GM19397 (cell line): ENCODE data around the gene MAD2L1.

Experiments
- ATAC-seq: cut with Tn5 transposase; IDR thresholded peaks from one replicate; pipeline ENCODE4 v1.9.1; 2021; ENCODE audit warnings: mild to moderate bottlenecking, moderate library complexity; ENCODE audit not compliant: unreplicated experiment

Gene MAD2L1

GRCh38 chr4:120059036-120059435, 7.6 kb downstream of the MAD2L1 start:
- no peak for ATAC-seq

DNA sequence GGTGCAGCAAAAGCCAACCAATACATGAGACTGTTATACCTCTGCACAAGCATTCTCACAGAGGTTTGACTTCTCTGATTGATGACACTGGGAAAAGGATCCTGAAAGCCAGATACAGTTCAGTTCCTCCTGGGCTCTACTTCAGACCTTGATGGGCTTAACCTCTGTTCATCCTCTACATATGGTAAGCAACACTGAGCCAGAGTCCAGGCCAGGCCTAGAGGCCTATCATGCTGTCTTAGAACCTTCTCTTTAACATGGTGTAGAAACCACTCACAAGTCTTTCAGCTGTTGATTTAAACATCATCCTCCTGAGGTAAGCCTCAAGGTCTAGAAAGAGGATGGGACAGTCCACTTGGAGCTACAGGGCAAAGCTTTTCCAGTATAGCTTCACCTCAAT, 9.2 kb downstream of the MAD2L1 start:
- ATAC-seq: no peak

DNA sequence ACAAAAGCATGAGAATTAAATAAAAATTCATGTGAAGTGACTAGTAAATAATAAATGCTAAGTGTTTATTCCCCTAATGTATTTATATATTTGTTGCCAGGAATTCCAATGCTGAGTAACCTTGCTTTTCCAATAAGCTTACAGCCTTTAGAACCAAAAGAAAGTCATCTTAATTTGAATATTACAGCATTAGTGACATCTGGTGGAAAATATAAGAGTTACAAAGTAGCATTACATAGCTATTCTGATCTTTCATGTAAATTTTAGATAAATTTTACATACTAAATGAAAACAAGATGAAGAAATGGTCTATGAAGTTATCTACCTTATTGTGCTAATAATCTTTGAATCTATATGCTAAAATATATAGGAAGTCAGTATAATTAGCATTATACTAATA, 10.4 kb downstream of the MAD2L1 start:
- no peak for ATAC-seq

DNA sequence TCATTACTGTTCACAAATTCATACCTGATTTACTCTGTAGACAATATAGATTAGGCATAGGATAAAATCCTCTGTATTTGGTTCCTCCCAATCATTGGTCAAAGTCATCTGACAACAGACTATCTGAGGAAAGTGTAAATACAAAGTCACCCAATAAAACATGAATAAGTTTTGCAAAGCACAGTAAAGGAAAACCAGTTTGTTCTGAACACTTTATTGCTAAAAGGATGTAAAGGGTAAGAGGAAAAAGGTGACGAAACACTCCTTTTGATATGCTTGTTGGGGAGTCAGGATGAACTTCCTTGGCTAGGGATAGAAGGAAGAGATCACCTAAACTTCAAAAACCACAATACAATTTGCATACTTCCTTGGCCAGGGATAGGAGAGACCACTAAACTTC, 10.9 kb downstream of the MAD2L1 start:
- ATAC-seq: no peak

GRCh38 chr4:120055162-120055561, 11.5 kb downstream of the MAD2L1 start:
- no peak for ATAC-seq

- peak; percentile 42 for ATAC-seq
These were observed 12.7 kb downstream of the MAD2L1 start for GRCh38 chr4:120053911-120054310.

- ATAC-seq: no peak
These were observed 13.8 kb downstream of the MAD2L1 start for GRCh38 chr4:120052856-120053255.

GRCh38 chr4:120051253-120051652, 15.4 kb downstream of the MAD2L1 start:
- ATAC-seq: no peak

GRCh38 chr4:120049732-120050494, 16.7 kb downstream of the MAD2L1 start:
- peak; percentile 92 for ATAC-seq

DNA sequence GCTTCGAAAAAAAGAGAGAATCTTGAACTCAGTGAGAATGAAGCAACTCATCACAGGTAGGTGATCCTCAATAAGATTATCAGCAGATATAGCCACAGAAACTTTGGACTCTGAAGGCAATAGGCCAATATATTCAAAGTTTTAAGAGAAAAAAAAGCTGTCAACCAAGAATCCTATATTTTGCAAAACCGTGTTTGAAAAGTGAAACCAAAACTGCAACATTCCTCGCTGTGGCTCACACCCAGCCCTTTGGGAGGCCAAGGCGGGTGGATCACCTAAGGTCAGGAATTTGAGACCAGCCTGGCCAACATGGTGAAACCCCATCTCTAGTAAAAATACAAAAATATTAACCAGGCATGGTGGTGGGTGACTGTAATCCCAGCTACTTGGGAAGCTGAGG, 22.8 kb downstream of the MAD2L1 start:
- no peak for ATAC-seq

DNA sequence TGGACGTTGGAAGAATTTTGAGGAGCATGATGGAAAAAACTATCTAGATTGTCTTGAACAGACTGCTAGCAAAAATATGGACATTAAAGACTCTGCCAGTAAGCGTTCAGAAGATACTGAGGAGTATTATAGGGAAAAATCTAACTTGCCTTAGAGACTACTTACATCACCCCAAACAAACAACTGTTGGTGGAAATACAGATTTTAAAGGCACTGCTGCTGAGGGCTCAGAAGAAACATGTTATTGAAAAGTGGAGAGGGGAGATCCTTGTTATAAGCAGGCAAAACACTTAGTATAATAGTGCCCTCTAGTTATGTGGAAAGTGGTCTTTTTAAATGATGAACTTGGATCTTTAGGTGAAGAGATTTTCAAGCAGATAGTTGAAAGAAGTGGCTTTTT, 29.2 kb downstream of the MAD2L1 start:
- ATAC-seq: no peak

- no peak for ATAC-seq
These were observed 31.7 kb downstream of the MAD2L1 start for GRCh38 chr4:120034913-120035312.

GRCh38 chr4:120026853-120027252, 39.8 kb downstream of the MAD2L1 start:
- ATAC-seq: no peak

GRCh38 chr4:120025516-120025915, 41.1 kb downstream of the MAD2L1 start:
- ATAC-seq: no peak

DNA sequence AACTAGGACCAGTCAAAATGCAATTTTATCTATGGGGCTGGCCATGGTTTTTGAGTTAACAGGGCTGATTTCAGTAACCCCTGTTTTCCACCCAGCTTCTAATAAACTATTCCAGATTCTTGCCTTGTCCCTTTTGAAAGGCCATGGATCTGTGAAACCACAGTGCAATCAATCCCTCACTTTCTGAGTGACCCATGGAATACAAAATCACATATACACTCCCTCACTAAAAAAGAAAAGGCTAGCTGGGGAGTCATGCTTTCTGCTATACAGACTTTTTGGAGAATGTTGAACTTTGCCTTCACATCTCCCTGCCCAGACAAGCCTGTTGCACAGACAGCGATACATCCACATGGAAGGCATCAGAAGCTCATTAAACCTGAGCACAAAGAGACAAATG, 47.9 kb downstream of the MAD2L1 start:
- ATAC-seq: no peak

- no peak for ATAC-seq
These were observed 48.5 kb downstream of the MAD2L1 start for GRCh38 chr4:120017939-120018692.

DNA sequence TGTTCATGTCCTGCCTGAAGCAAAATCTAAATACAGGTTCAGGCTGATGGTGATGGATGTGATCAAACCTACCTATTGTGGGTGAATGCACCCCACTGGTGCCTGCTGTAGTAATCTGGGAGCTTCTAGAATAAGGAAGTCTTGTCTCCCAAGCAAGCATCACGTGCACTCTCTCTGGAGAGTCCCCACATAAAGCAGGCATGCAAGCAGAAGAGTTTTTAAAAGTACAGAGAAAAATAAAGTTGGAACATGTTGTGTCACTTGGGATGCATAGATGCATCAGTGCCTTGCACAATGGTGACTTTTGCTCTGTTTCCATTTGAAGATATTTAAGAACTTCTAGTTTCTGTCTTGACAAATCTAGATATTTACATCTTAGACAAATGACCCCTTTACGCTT, 54.9 kb downstream of the MAD2L1 start:
- ATAC-seq: no peak

DNA sequence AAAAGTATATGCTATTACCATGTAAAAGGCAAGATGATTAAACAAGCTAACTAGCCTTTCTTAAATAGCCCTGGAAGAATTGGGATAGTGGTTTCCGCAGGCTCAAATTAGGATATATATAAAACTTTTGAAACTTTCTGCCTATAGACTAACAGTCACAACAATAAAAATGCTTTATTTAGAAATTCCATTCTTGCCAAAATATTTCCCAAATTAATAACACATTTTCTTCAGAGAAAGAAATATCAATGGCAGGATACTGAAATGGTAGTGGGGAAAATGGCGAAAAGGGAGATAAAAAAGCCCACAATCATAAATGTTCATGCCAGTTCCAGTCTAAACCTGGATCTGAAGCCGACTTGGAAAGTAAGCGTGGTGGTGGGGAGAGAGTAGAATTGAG, 56.0 kb downstream of the MAD2L1 start:
- ATAC-seq: no peak

GRCh38 chr4:120009731-120010130, 56.9 kb downstream of the MAD2L1 start:
- ATAC-seq: no peak

DNA sequence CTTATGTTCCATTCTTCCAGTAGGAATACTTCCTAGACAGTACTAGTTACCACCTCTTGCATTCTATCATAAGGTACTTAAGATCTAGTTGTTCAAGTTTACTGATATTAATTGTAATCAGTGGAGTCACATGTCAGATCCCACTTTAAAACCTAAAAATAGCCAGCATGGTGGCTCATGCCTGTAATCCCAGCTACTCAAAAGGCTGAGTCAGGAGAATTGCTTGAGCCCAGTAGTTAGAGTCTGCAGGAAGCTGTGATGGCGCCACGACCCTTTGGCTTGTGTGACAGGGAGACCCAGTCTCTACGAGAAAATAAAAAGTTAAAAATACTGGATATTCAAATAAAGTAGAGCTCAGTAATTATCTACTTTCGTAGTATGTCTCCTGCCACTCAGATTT, 57.7 kb downstream of the MAD2L1 start:
- ATAC-seq: no peak

DNA sequence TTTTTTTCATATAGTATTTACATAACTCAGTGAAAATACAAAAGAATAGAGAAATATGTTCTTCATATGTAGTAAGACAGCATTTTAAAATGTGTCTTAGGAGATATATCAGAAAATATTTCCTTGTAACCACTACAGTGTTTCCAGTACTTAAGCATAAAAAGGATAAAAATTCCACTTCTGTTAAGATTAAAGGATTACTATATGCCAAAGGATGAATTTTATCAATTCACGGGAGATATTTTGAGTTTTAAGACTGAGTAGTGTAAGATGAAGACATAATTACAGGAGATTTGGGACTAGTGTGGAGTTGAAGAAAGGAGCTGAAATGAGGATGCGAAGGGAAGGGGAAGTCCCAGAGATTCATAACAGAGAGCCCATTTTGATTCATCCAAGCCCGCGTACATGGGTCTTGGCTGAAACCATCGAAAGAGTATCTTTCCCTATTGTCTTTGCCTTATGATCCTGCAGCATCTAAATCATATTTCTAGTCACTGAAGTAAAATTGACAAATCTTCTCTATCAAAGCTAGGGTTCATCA, 58.7 kb downstream of the MAD2L1 start:
- ATAC-seq: no peak

DNA sequence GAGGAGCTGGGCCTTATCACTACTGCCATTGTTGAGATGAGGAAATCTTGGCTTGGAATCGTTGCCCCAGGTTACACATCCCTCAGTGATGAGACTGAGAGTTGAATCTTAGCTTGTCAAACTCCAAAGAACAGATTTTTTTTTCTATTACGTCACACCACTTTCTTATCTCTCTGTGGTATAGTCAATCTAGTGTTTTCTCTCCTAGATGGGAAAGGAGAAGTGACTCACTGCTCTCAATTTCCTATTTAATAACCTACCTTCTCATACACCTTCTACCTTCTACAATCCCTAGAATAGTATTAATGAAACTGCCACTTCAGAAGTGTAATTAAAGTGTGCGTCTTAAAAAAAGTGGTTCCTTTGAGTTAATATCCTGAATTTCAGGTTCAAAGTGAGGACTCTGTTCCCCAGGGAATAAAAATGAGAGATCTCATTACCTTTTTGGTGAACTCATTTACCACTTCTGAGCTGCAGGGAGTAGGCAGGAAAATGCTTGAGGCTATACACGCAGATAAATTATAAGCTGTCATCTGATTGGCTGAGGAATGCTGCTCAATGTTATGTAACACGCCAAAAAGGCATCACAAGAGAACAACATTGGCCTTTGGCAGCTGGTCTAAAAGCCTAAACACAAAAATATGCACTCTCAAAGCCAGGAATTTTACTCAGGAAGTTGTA, 59.3 kb downstream of the MAD2L1 start:
- ATAC-seq: no peak
